Stimulated activated CD8-positive, alpha-beta memory T cell treated with anti-CD3 and anti-CD28 coated beads, Interleukin-15, amount 100 ng/mL, for 48 hours (primary cell): ENCODE results near the gene CTDSPL2.
A peak's percentile ranks its signal among the peaks of the same experiment; 100 is the strongest.
"Not testable (repeated sequence)": the region's sequence is repeated elsewhere in the genome, so short reads cannot be mapped to it uniquely, and the experiment has no call there.

Source experiments
- DNase-seq, 2 donors: peaks; one replicate each; pipeline ENCODE4 v3.0.0-alpha.2; 2020; ENCODE audit warnings: low read depth in 2 of 2

CTDSPL2 gene

GRCh38 chr15:44426975-44427755, at the start of gene CTDSPL2:
Gene CTDSPL2 (plus strand): TSS chr15:44427629. CDS start chr15:44459015, 31,386 bp downstream.
- peak; percentile 90 to 93 for DNase-seq

DNA sequence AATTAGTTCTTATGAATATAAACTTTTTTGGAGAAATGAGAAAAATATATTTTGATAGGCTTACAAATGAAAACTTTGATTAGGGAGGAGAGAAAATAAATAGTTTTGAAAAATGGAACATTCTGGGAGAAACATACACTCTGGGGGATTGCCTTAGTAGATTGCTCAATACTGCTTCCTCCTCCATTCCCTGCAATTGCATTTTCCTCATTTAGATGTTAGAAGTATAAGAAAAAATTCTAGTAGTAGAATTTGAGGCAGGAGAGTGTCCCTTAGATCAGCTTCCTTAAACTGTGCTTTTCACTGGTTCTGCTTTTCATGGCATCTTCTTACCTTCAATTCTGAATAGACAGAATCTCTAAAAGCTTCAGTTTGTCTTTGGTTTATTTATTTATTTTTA, 46.2 kb upstream of the CTDSPL2 start:
- DNase-seq = no peak

GRCh38 chr15:44385344-44385942, 42.0 kb upstream of the CTDSPL2 start:
- DNase-seq = no peak

GRCh38 chr15:44394062-44394461, 33.4 kb upstream of the CTDSPL2 start:
- DNase-seq = no peak

DNA sequence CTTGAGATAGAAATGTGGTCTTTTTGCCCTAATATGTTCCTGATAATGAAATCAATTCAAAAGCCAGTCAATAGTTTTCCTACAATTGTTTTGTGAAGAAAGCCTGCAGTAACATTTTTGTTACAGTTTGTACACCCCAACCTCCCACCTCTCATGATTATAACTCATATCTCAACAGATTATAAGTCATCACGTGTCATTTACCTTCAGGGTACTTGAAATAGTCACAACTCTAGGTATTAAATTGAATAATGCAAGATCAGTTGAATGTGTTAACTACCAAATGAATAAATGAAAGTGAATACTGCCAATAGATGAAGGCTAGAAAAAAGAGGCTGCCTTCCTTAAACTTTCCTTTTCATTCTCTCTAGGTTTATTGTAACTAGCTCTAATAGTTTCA, 32.9 kb upstream of the CTDSPL2 start:
- no peak for DNase-seq

DNA sequence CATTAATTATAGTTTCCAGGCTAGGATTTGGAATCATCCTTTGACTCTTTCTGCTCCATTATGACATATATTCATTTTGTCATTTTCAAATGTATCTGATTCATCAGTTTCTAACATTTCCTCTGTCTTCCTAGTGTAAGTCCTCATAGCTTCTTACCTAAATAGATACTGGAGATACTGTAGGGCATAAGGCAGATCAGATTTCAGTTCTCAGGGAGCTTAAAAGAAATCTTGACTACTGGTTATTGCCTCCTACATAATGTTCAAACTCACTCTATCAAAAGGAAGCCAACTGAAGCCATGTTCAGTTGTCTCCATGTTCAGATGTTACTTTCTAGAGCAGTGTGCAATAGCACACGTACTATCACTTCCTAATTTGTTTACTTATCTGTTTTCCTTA, 29.6 kb upstream of the CTDSPL2 start:
- no peak for DNase-seq

- no peak for DNase-seq
These were observed 13.4 kb upstream of the CTDSPL2 start for GRCh38 chr15:44414001-44414400.

DNA sequence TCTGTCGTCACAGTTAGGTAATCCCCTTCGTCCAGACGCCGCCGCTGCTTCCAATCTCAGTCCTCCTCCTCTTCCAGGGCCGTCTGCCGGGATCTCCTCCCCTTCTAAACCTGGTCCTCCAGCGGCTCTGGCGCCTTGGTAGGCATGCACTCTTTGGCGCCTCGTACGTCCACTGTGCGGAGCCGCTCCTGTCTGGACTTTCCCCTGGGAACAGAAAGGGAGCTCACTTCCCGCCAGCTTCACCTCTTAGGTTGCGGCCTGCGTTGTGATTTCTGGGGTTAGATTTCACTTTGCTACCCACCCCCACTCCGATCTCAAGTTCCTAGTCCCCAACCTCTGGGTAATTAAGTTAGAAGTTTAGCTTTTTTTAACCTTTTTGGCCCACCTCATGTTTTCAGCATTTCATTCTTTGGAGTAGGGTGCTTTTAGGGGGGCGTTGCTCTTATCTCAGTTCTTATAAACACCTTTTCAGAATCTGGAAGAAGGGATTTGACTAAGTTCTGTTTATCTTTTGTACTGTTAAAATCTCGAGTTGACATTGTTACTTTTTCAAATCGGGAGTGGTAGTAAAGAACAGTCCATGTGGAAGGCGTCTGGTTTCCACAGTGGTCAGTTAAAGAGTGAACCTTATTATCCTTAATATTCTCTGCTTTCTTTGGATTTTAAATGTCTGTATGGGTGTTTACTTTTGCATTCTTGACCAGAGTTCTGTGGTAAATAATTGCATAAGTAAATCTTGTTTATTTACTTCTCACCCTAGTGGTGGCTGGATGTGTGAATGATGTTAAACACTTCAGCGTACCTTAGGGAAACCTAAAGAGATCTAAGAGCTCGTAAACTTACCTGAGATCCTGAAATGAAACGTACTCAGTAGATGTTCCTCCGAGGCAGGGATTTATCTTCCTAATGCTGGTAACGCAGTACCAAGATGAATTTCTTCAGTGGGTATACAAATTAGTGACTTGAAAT, 611 bp downstream of the CTDSPL2 start:
- DNase-seq = no peak

DNA sequence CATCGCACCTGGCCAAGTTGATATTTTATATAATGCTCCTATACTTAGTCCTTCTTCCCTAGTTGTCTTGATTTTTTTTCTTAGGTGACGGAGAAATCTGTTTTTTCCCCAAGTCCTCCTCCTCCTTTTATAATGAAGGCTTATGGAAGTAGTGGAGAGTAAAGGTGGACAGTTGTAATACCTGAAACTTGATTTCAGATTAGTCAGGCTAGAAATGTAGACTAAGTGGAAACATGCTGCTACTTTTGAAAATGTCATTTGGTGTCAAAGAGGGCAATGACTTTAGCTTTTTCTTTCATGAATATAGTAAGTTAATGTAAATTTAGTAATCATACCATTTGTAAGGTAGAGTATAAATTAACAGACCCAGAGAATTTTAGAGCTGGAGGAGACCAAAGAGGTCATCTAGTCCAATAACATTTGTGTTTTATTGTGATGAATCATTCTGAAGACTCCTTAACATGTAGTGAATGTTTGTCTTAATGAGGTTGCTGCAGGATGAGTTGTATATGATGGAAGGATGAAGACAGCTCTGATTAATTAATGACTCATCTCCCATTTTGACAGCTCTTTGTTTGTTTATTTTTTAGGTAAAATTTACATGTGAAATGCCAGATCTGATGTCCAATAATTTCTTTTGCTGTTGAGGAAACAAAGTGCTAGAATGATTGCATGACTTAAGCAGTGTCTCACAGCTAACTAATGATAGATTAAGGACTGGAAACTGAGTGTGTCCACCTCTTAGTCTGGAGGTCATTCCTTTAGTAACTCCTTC, 8.7 kb downstream of the CTDSPL2 start:
- no peak for DNase-seq

DNA sequence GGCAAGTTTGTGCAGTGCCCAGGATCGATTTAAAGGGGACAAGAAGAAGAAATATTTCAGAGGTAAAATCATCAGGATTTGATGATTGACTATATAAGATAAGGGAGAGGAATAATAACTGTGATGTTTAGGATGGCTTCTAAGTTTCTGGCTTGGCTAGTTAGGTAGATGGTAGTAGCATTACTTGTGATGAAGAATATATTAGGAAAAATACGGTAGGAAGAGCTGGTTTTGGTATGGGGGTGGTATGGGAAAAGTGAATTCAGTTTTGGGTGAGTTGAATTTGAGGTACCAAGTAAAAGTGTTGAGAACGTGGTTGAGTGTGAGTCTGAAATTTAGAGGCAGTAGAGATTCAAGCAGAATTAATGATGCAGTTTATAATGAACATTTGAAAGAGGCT, 11.0 kb downstream of the CTDSPL2 start:
- no peak for DNase-seq

- no peak for DNase-seq
These were observed 13.7 kb downstream of the CTDSPL2 start for GRCh38 chr15:44441095-44441501.

DNA sequence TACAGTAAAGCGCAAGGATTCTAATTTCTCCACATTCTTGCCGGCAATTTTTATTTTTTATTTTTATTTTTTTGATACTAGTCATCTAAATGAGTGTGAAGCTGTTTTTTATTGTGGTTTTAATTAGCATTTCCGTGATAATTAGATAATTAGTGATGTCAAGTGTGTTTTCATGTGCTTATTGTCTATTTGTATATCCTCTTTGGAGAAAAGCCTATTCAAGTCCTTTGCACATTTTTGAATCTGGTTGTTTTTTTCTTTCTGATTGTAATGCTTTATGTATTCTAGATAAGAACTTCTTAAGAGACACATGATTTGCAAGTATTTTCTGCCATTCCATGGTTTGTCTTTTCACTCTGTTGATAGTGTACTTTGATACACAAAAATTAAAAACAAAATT, 16.1 kb downstream of the CTDSPL2 start:
- no peak for DNase-seq

DNA sequence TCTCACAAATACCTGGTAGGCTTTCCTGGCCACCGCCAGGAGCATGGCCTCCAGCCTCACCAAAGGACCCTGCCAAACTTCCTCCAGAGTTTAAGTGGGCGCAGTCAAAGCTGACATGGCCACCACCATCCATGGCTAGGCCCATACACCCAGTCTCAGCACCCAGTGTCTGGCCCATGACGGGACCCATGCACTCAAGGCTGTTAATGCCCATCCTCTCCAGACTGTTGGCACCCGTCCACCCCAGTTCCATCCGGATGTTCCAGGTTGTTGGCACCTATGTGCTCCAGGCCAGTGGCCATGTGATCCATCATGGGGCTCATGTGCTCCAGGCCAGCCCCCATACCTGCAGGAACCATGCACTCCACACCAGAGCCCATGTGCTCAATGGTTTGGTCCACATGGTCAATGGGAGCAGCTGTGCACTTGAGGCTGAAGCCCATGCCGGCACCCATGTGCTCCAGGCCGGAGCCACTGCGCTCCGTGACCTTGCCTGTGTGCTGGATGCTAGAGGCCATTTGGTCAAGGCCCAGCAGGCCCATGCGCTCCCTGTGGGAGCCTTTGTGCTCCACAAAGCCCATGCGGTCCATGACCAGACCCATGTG, 20.4 kb downstream of the CTDSPL2 start:
- DNase-seq = no peak

- DNase-seq = no peak
These were observed 22.7 kb downstream of the CTDSPL2 start for GRCh38 chr15:44450172-44450571.

- DNase-seq = not testable (repeated sequence)
These were observed 26.3 kb downstream of the CTDSPL2 start for GRCh38 chr15:44453578-44454283.

GRCh38 chr15:44458429-44458828, 31.0 kb downstream of the CTDSPL2 start:
- no peak for DNase-seq

- no peak for DNase-seq
These were observed 41.4 kb downstream of the CTDSPL2 start for GRCh38 chr15:44468709-44469385.

DNA sequence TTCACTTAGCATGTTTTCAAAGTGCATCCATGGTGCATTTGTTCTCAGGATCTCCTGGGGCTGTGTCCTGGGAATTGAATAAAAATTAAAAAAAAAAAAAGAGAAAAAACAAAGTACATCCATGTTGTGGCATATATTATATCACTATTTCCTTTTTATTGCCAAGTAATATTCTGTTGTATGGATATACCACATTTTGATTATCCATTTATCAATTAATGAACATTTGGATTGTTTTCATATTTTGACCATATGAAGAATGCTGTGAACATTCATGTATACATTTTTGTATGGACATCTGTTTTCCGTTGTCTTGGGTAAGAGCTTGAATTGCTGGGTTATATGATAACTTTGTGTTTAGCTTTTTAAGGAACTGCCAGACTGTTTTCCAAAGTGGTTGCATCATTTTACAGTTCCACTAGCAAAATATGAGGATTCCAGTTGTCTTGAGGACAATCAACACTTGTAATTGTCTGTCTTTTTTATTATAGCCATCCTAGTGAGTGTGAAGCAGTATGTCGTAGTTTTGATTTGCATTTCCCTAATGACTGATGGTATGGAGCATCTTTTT, 44.5 kb downstream of the CTDSPL2 start:
- DNase-seq = no peak

- DNase-seq = no peak
These were observed 51.9 kb downstream of the CTDSPL2 start for GRCh38 chr15:44479343-44479742.

DNA sequence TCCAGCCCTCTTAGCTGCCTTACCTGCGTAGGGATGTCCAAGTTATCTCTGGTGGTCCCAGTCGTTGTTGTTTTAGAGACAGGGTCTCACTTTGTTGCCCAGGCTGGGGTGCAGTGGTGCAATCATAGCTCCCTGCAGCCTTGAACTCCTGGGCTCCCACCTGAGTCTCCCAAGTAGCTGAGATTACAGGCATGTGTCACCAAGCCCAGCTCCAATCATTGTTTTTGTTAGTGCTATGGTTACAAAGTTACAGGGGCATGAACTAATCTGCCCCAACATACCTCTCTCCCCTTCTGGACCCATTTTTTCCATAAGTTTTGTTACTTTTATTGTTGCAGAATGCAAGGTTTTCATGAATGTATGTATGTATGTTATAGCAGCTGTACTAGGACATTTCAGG, 54.7 kb downstream of the CTDSPL2 start:
- no peak for DNase-seq
